ENCODE measurements around the gene EIF1AD. TPM values are rescaled to one million over a fixed set of nuclear protein-coding genes. Genes with fewer than 3 reads are reported as not detected.

The EIF1AD gene
- total RNA-seq, 2 donors from 2014 or later: 17.6 to 25.0 TPM

GRCh38 chr11:66008468-66009101, 6.6 kb upstream of the EIF1AD start:
- TF ChIP-seq, protein P1, sequence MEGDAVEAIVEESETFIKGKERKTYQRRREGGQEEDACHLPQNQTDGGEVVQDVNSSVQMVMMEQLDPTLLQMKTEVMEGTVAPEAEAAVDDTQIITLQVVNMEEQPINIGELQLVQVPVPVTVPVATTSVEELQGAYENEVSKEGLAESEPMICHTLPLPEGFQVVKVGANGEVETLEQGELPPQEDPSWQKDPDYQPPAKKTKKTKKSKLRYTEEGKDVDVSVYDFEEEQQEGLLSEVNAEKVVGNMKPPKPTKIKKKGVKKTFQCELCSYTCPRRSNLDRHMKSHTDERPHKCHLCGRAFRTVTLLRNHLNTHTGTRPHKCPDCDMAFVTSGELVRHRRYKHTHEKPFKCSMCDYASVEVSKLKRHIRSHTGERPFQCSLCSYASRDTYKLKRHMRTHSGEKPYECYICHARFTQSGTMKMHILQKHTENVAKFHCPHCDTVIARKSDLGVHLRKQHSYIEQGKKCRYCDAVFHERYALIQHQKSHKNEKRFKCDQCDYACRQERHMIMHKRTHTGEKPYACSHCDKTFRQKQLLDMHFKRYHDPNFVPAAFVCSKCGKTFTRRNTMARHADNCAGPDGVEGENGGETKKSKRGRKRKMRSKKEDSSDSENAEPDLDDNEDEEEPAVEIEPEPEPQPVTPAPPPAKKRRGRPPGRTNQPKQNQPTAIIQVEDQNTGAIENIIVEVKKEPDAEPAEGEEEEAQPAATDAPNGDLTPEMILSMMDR (IDR thresholded peaks at IDR 0.05): no peak
- Histone ChIP-seq H3K36me3 (peaks cover 14% of the 10 kb centered on the region), H3K4me1 (peaks cover 0 to 14% of the 10 kb centered on the region in 2 donors), H3K27ac (no peak overlapping the region), H3K4me3 (no peak overlapping the region), H3K27me3 (peaks cover 0 to 4% of the 10 kb centered on the region in 2 donors), H3K9me3 (no peaks in the 10 kb centered on the region)
- DNase-seq (ENCODE audit: low spot score): no peak

DNA sequence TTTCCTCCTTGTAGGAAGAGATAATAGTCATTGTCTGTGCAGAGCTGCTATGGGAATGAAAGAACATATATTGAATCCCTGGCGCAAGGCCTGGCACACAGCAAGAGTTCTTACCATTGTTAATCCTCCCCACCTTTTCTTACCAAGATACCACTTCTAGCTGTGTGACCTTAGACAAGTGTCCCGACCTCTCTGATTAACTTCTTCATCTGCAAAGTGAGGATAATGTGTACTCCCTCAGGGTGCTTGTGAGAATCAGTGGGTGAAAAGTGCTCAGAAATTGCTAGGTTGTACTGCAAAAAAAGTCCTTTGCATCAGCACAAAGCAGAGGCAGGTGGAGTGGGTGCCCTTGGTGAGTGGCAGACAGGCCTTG, 6.1 kb upstream of the EIF1AD start:
- no peak for DNase-seq (ENCODE audit: low spot score)
- no peaks in the 10 kb centered on the region for H3K9me3 ChIP-seq
- no peak overlapping the region for H3K27ac ChIP-seq
- peaks cover 14% of the 10 kb centered on the region for H3K36me3 ChIP-seq
- peaks cover 0 to 13% of the 10 kb centered on the region in 2 donors for H3K4me1 ChIP-seq
- no peak overlapping the region for H3K4me3 ChIP-seq
- H3K27me3 ChIP-seq: peaks cover 0 to 4% of the 10 kb centered on the region in 2 donors
- TF ChIP-seq, protein P1 (IDR thresholded peaks at IDR 0.05): no peak

- TF ChIP-seq, protein P1 (IDR thresholded peaks at IDR 0.05): no peak
- peak overlapping the region in 1 of 2 donors; percentile 2 for H3K27ac ChIP-seq
Observed at GRCh38 chr11:66007201-66007634, 5.3 kb upstream of the EIF1AD start.

GRCh38 chr11:66006891-66007176, 4.9 kb upstream of the EIF1AD start:
- Histone ChIP-seq H3K27ac (peak overlapping the region in 1 of 2 donors; percentile 2), H3K4me3 (no peak overlapping the region), H3K9me3 (no peaks in the 10 kb centered on the region), H3K27me3 (peaks cover 0 to 4% of the 10 kb centered on the region in 2 donors), H3K36me3 (peaks cover 14% of the 10 kb centered on the region), H3K4me1 (peaks cover 0 to 12% of the 10 kb centered on the region in 2 donors)
- DNase-seq (ENCODE audit: low spot score): no peak
- TF ChIP-seq, protein P1 (IDR thresholded peaks at IDR 0.05): no peak

More at GRCh38 chr11:66007201-66007634, 5.3 kb upstream of the EIF1AD start:
- DNase-seq (ENCODE audit: low spot score): no peak
- H3K27me3 ChIP-seq: peaks cover 0 to 4% of the 10 kb centered on the region in 2 donors
- H3K36me3 ChIP-seq: peaks cover 14% of the 10 kb centered on the region
- H3K4me1 ChIP-seq: peaks cover 0 to 15% of the 10 kb centered on the region in 2 donors
- no peak overlapping the region for H3K4me3 ChIP-seq
- no peaks in the 10 kb centered on the region for H3K9me3 ChIP-seq

DNA sequence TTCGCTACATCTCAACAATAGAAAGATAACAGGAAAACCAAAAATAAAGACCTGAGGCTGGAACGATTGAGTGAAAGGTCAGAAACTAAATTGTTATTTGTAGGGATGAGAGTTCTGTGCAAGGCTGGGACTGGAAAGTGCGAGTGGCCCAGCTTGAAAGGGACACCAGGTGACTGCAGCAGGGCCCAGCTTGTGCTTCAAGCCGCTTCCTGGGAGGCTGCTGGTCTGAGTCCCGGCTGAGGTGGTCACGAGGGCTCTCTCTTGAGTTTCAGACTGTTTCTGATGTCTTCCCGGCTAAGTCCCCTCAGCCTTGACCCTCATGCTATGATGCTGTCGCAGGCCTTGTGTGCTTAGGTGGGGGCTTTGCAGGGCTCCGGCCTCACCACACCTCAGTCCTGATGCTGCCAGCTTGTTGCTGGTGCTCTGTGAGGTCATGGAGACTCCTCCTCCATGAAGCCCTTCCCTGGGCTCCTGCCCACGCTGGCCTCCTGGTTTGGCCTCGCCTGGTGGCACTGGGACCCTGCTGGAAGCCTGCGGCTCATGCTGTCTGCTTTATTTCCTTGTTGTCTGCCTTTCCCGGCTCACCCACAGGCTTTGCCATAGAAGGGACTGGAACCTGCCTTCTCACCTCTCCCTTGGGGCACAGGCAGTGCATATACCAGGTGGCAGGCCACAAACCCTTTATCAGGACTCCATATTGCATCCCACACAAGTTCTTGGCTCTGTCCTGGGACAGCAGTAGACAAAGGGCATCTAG, 4.4 kb upstream of the EIF1AD start:
- DNase-seq (ENCODE audit: low spot score): no peak
- no peak overlapping the region for H3K27ac ChIP-seq
- H3K36me3 ChIP-seq: peaks cover 14% of the 10 kb centered on the region

More for the DNA sequence above, 4.4 kb upstream of the EIF1AD start:
- H3K27me3 ChIP-seq: no peaks in the 10 kb centered on the region
- TF ChIP-seq, protein P1 (IDR thresholded peaks at IDR 0.05): no peak
- H3K9me3 ChIP-seq: no peaks in the 10 kb centered on the region
- peaks cover 0 to 7% of the 10 kb centered on the region in 2 donors for H3K4me1 ChIP-seq
- H3K4me3 ChIP-seq: no peak overlapping the region
